HCT116 (cell line): ENCODE measurements around the gene SPP2. TPM values are rescaled to one million over a fixed set of nuclear protein-coding genes. Genes with fewer than 3 reads are reported as not detected.

ENCODE experiments used
- ATAC-seq: fragments of 200-7000 bp; cut with Tn5 transposase; 2 replicates; pipeline ENCODE4 v1.9.1; 2020; ENCODE audit warnings: mild to moderate bottlenecking, moderate library complexity
- BruUV-seq: library from RNA; stranded (reverse); fragments of 400-500 nt; replicated peaks from 2 replicates; lab custom pipeline; 2021; lab: Mats Ljungman, UMichigan
- CTCF ChIA-PET: fragments of 300-600 bp; sonication (Branson Sonifier 250); formaldehyde crosslinking; loops from one replicate; lab custom pipeline; 2021; ENCODE audit warnings: antibody characterized with exemption; lab: Charles Lee
- POLR2A ChIA-PET: fragments of 300-600, 350-600 bp; sonication (Branson Sonifier 250); formaldehyde crosslinking; loops from one replicate; lab custom pipeline; 2021; ENCODE audit warnings: antibody characterized with exemption; lab: Charles Lee
- RAD21 ChIA-PET, 2 experiments: fragments of 300-600 bp; sonication (Branson Sonifier 250); formaldehyde crosslinking; loops; one replicate each; lab custom pipeline; 2023; ENCODE audit warnings: low total read pairs in 2 of 2; ENCODE audit not compliant: uncharacterized antibody in 2 of 2, unreplicated experiment in 2 of 2, low non-redundant PET in 1 of 2; lab: Charles Lee
- DNase-seq: peaks from one replicate; pipeline ENCODE4 v3.0.0-alpha.2; 2010; ENCODE audit warnings: low read depth, low spot score
- H2AFZ ChIP-seq: fragments of 200-600 bp; shearing (Covaris generic), sonication (generic); 2 replicates; pipeline ENCODE4 v1.6.1; 2017; ENCODE audit warnings: low read depth, mixed run types, mixed read lengths, antibody characterized with exemption, low read length; ENCODE audit not compliant: poor library complexity, severe bottlenecking
- H3K27ac ChIP-seq: 2 replicates; pipeline ENCODE4 v1.5.1; 2012; ENCODE audit warnings: low read depth, low read length
- H3K27me3 ChIP-seq: fragments of 200-600 bp; sonication (generic); 2 replicates; pipeline ENCODE4 v1.6.1; 2016; ENCODE audit warnings: mixed run types, low read length, mixed read lengths; ENCODE audit not compliant: insufficient read depth
- H3K36me3 ChIP-seq, 2 experiments: fragments of 200-500 bp in 1 of 2; fragments of 200-600 bp in 1 of 2; sonication (Bioruptor generic) in 1 of 2; sonication (generic) in 1 of 2; 2 replicates each; pipeline versions ENCODE4 v1.5.1 to v1.6.1; 2014 to 2016; ENCODE audit warnings: low read length in 2 of 2, inconsistent platforms in 1 of 2, mixed read lengths in 1 of 2, mixed run types in 1 of 2; ENCODE audit not compliant: insufficient read depth in 2 of 2, control insufficient read depth in 1 of 2
- H3K4me1 ChIP-seq, 2 experiments: fragments of 200-600 bp in 1 of 2; sonication (generic) in 1 of 2; 2 replicates each; pipeline versions ENCODE4 v1.5.1 to v1.6.1; 2012 to 2017; ENCODE audit warnings: low read length in 2 of 2, inconsistent platforms in 1 of 2, mild to moderate bottlenecking in 1 of 2, mixed read lengths in 1 of 2, mixed run types in 1 of 2, moderate library complexity in 1 of 2; ENCODE audit not compliant: insufficient read depth in 2 of 2, control insufficient read depth in 1 of 2
- H3K4me2 ChIP-seq: fragments of 200-600 bp; sonication (generic); 2 replicates; pipeline ENCODE4 v1.6.1; 2017; ENCODE audit warnings: mixed run types, low read length, mixed read lengths
- H3K4me3 ChIP-seq, 2 experiments: fragments of 200-600 bp in 1 of 2; sonication (generic) in 1 of 2; replicated peaks in 1 of 2; 2 replicates each; pipeline ENCODE4 v1.5.1; 2011 to 2016; ENCODE audit warnings: low read length in 2 of 2, control low read depth in 1 of 2, low read depth in 1 of 2, mild to moderate bottlenecking in 1 of 2, mixed read lengths in 1 of 2, mixed run types in 1 of 2
- H3K79me2 ChIP-seq: fragments of 200-600 bp; sonication (generic); 2 replicates; pipeline ENCODE4 v1.6.1; 2017; ENCODE audit warnings: mild to moderate bottlenecking, mixed run types, low read length, moderate library complexity, mixed read lengths; ENCODE audit not compliant: insufficient read depth
- H3K9ac ChIP-seq: fragments of 200-600 bp; sonication (generic); 2 replicates; pipeline ENCODE4 v1.6.1; 2016; ENCODE audit warnings: low read length, mixed read lengths
- H3K9me2 ChIP-seq: fragments of 200-600 bp; sonication (generic), shearing (Covaris generic); 2 replicates; pipeline ENCODE4 v1.6.1; 2017; ENCODE audit warnings: mixed run types, mild to moderate bottlenecking, moderate library complexity; ENCODE audit not compliant: insufficient read depth
- H3K9me3 ChIP-seq, 2 experiments: fragments of 200-500 bp in 1 of 2; fragments of 200-600 bp in 1 of 2; sonication (Bioruptor generic) in 1 of 2; sonication (generic) in 1 of 2; 2 replicates each; pipeline ENCODE4 v1.6.1; 2014 to 2017; ENCODE audit warnings: low read length in 2 of 2, mixed read lengths in 2 of 2, inconsistent platforms in 1 of 2, low read depth in 1 of 2, mild to moderate bottlenecking in 1 of 2, mixed run types in 1 of 2, moderate library complexity in 1 of 2; ENCODE audit not compliant: control insufficient read depth in 1 of 2, insufficient read depth in 1 of 2
- H4K20me1 ChIP-seq: fragments of 200-600 bp; sonication (generic), shearing (Covaris generic); 2 replicates; pipeline ENCODE4 v1.6.1; 2017; ENCODE audit warnings: mixed run types, mild to moderate bottlenecking, moderate library complexity; ENCODE audit not compliant: insufficient read depth
- CEBPB ChIP-seq: IDR thresholded peaks from 2 replicates; pipeline ENCODE4 v1.6.1; 2012; ENCODE audit warnings: low read depth
- EGR1 ChIP-seq: IDR thresholded peaks from 2 replicates; pipeline ENCODE4 v1.6.1; 2012; ENCODE audit warnings: low read depth
- EZH2 ChIP-seq: fragments of 200-600 bp; sonication (generic); IDR thresholded peaks from 2 replicates; pipeline ENCODE4 v1.6.1; 2017; ENCODE audit warnings: antibody characterized with exemption, mixed run types
- EZH2phosphoT487 ChIP-seq: fragments of 200-600 bp; IDR thresholded peaks from 2 replicates; pipeline ENCODE4 v1.6.1; 2018; ENCODE audit warnings: antibody characterized with exemption, borderline replicate concordance
- JUND ChIP-seq: IDR thresholded peaks from 2 replicates; pipeline ENCODE4 v1.6.1; 2012
- RAD21 ChIP-seq: IDR thresholded peaks from 2 replicates; pipeline ENCODE4 v1.6.1; 2012; ENCODE audit warnings: low read depth, mild to moderate bottlenecking
- SIN3A ChIP-seq: IDR thresholded peaks from 2 replicates; pipeline ENCODE4 v1.6.1; 2012; ENCODE audit warnings: low read depth
- SRF ChIP-seq: IDR thresholded peaks from 2 replicates; pipeline ENCODE4 v1.6.1; 2012; ENCODE audit warnings: low read depth
- TCF7L2 ChIP-seq: IDR thresholded peaks from 2 replicates; pipeline ENCODE4 v1.7.0; 2011; ENCODE audit warnings: borderline replicate concordance, inconsistent platforms; ENCODE audit not compliant: insufficient read depth, insufficient read length; ENCODE audit errors: extremely low read depth
- ZFX ChIP-seq: fragments of 450-650 bp; IDR thresholded peaks from 2 replicates; pipeline ENCODE4 v1.6.1; 2017
- ZNF274 ChIP-seq: fragments of 200-500 bp; sonication (Bioruptor generic); IDR thresholded peaks from 2 replicates; pipeline ENCODE4 v1.6.1; 2014; ENCODE audit warnings: mild to moderate bottlenecking, low read depth, low read length, inconsistent platforms
- intact Hi-C: fragments of 100-400 bp; cut with micrococcal nuclease; formaldehyde crosslinking; loops from 2 replicates; pipeline ENCODE4 v1.10.0; 2022
- total RNA-seq: library from RNA; stranded (reverse); gene quantifications from one replicate; pipeline ENCODE4 v1.2.1, GENCODE V29; 2021; ENCODE audit not compliant: unreplicated experiment
- TF ChIP-seq, protein P1 (sequence below): IDR thresholded peaks from 2 replicates; pipeline ENCODE4 v1.6.1; 2012
- TF ChIP-seq, protein P2 (sequence below): IDR thresholded peaks from 2 replicates; pipeline ENCODE4 v1.6.1; 2011; ENCODE audit warnings: mild to moderate bottlenecking, low read length, moderate library complexity; ENCODE audit not compliant: insufficient replicate concordance; ENCODE audit errors: extremely low read depth
- TF ChIP-seq, protein P3 (sequence below): IDR thresholded peaks from 2 replicates; pipeline ENCODE4 v1.6.1; 2012

Gene SPP2
- total RNA-seq, 1 experiment from 2014 or later, result not detected

DNA sequence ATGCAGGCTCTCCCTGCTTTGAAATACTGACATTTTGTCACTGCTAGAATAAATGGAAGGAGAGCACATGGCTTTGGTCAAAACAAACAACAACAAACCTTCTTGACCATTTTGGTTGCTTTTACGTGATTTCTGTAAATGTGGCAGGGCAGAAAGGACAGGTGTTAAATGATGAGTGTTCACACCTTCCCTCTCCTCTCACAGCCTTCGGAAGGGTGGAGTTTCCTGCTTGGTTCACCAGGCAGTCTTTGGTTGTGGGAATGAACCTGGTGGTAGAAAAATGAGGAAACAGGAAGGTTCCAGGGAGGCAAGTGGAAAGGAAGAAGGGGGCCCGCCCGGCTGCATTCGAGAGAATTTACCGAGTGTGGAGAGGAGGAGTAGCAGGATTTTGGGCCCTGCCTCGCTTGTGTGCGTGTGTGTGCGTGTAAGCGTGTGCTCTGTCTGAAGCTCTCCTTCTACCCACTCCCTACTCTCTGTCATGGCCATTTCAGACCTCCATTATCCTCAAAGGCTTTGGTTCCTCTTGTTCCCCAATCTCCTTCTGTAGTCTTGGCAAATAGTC is 23.7 kb upstream of the SPP2 start:
- Histone ChIP-seq H3K79me2 (no peaks in the 10 kb centered on the region), H3K27me3 (no peaks in the 10 kb centered on the region), H3K4me2 (no peak overlapping the region), H3K36me3 (no peaks in the 10 kb centered on the region), H3K9me2 (no peaks in the 10 kb centered on the region), H3K9ac (no peak overlapping the region), H3K9me3 (no peaks in the 10 kb centered on the region; a peak in 1 of 4 replicates), H3K27ac (no peak overlapping the region), H3K4me3 (no peak overlapping the region), H4K20me1 (no peaks in the 10 kb centered on the region), H2AFZ (no peak overlapping the region), H3K4me1 (peaks cover 0 to 12% of the 10 kb centered on the region in 2 experiments; a peak in 1 of 4 replicates)
- intact Hi-C loops, result no loop called here
- RAD21 ChIA-PET, result no interaction called here
- CTCF ChIA-PET, result no interaction called here
- POLR2A ChIA-PET, result no interaction called here
- DNase-seq (no peak), ATAC-seq (no peak)
- TF ChIP-seq EGR1, result no peak
- TF ChIP-seq SRF, result no peak
- TF ChIP-seq, protein P1, sequence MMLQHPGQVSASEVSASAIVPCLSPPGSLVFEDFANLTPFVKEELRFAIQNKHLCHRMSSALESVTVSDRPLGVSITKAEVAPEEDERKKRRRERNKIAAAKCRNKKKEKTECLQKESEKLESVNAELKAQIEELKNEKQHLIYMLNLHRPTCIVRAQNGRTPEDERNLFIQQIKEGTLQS, result no peak
- TF ChIP-seq, protein P2, sequence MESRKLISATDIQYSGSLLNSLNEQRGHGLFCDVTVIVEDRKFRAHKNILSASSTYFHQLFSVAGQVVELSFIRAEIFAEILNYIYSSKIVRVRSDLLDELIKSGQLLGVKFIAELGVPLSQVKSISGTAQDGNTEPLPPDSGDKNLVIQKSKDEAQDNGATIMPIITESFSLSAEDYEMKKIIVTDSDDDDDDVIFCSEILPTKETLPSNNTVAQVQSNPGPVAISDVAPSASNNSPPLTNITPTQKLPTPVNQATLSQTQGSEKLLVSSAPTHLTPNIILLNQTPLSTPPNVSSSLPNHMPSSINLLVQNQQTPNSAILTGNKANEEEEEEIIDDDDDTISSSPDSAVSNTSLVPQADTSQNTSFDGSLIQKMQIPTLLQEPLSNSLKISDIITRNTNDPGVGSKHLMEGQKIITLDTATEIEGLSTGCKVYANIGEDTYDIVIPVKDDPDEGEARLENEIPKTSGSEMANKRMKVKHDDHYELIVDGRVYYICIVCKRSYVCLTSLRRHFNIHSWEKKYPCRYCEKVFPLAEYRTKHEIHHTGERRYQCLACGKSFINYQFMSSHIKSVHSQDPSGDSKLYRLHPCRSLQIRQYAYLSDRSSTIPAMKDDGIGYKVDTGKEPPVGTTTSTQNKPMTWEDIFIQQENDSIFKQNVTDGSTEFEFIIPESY, result no peak
- no peak for TF ChIP-seq RAD21
- no peak for TF ChIP-seq EZH2phosphoT487
- TF ChIP-seq JUND, result no peak
- TF ChIP-seq CEBPB, result no peak
- no peak for TF ChIP-seq ZFX
- TF ChIP-seq SIN3A, result no peak
- TF ChIP-seq, protein P3, sequence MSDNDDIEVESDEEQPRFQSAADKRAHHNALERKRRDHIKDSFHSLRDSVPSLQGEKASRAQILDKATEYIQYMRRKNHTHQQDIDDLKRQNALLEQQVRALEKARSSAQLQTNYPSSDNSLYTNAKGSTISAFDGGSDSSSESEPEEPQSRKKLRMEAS, result no peak
- TF ChIP-seq EZH2, result no peak
- TF ChIP-seq TCF7L2, result no peak
- TF ChIP-seq ZNF274, result no peak
- BruUV-seq, result no TSS peak
